ENCODE measurements around the gene CARS1.
A peak's percentile ranks its signal among the peaks of the same experiment; 100 is the strongest.

The CARS1 gene

DNA sequence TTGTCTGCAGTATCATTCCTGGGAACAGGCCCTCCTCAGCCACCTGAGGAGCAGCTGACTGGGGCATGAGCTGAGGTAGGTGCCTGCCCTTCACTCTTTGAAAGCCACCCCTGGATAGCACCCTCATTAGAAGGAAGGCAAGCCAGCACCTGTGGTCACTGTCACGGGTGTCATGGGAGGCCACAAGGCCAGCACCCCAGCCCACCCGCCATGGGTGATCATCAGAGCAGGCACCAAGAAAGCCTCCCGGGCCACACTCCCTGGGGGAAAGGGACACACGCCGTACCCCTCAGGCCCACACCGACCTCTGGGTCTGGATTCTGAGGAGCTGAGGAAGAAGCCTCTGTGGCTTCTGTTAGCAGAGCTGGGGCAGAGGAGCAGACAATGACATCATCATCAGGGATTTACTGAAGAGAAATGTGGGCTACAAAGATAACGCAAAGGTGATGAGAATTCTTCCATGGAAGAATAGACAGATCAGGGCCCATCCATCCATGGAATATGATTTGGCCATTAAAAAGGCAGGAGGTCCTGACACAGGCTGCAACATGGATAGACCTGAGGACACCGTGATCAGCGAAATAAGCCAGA, 48.4 kb downstream of the CARS1 start:
- no peak for DNase-seq (ENCODE audit: low spot score)

DNA sequence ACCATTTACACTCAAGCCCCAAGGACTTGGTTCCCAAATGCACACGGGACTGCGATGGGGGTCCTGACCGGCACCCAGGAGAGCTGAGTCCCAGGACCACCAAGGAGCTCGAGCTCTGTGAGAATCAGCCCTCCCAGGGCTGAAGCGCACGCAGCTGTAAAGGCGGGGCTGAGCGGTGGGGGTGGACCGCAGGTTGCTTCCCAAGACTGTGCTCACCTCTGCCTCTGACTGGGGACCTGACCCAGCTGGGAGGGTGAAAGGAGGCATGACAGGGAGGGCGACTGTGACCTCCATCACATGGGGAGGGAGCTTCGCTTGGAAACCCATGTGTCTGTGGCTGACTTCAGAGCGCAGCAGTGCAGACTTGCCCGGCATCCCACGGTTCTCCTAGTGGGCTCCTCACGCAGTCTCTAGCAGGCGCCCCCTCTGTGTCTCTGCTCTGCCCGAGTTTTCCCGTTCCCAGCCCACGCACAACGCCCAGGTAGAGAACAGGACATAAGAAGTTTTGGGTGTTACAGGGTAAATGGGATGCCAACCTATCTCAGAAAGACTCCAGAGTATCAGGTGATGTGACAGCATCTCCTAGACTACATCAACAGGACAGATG, 49.7 kb downstream of the CARS1 start:
- no peak for DNase-seq (ENCODE audit: low spot score)

- DNase-seq (ENCODE audit: low spot score), result no peak
These were observed 50.5 kb downstream of the CARS1 start for GRCh38 chr11:3006505-3007260.

DNA sequence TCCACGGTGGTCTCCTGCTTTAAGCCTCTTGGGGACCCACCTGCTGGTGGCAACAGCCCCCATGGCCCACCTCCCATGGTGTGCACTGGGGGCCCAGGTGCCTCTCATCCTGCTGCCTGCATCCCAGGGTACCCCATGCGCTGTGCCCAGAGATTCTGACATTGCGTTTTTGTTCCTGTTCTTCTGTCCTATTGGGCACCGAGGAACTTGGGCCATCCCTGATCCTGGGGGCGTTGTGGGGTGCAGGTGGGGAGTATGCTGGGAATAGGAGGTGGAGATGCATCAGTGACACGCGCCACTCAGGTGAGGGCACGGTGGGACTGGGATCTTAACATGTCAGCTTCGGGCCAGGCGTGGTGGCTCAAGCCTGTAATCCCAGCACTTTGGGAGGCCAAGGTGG, 52.7 kb downstream of the CARS1 start:
- no peak for DNase-seq (ENCODE audit: low spot score)

GRCh38 chr11:3003396-3004231, 53.6 kb downstream of the CARS1 start:
- DNase-seq (ENCODE audit: low spot score), result no peak

DNA sequence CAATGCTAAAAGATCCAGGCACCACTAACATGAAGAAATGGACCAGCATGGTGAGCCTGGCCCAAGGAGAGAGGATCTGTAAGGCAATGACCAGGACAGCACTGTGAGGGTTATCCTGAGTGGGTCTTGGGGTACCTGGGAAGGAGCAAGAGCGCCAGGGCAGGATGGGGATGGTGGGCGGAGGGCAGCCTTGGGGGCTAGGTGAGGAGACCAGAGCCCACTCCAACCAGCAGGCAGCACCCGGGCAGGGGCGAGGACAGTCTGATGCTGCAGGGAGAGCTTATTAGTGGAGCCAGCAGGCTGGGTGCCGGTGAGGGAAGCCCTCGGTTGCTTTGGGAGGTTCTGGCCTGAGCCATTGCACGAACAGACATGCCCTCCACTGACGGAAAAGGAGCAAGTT, 54.4 kb downstream of the CARS1 start:
- DNase-seq (ENCODE audit: low spot score), result no peak

- no peak for DNase-seq (ENCODE audit: low spot score)
These were observed 54.8 kb downstream of the CARS1 start for GRCh38 chr11:3002351-3002861.

DNA sequence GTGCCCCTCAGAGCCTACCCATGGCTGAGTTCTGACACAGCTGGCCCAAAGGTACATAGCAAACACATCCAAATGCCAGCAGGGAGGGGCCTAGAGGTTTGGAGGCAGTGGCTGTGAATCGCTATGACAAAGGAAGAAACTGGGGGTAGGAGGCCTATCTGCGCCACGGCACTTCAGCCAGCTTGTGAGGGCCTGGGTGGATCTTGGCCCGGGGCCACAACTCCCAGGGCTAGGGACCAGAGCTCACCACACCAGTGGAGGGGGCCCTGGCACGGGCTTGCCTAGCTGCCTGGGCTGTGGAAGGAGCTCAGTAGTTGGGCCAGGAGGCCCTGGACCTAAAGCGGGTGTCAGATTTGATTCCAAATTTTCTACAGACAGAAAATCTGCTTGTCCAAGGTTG, 55.7 kb downstream of the CARS1 start:
- no peak for DNase-seq (ENCODE audit: low spot score)

DNA sequence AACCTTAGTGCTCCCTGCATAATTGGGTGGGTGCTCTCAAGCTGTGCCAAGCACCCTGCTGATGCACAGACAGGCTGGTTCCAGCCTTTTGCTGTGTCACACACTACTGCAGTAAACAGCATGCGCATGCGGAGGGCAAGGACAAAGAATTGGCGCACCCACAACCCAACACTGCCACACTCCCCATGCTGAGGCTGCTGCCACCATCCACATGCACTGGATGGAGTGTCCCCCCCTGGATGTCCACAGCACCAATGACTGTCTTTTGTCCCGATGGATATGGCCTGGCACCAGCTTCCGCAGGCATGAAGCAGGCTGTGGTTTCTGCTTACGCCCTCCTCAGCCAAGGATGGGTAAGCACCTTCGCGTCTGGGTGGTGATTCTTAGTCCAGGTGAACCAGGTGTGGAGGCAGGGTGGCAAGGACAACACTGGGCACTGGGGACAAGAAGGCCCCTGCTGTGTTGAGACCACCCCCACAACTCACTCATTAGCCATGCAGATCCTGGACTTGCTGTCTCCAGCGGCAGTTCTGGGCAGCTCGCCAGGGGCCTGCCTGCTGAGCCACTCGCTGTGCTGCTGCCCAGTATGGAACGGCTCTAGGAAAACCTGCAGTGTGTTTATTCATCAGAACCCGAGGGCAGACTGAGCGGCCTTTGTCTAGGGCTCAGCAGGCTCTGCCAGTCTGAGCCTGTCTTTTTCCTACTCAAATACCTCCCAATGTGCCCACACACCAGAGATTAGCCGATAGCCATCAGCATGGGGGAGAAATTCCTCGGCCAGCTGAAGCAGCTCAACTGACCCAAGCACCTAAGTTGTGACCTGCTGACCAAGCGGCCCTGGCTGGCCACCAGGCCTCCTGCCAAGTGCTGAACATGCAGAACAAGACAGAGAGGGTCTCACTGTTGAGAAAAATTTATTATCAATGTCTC, 56.9 kb downstream of the CARS1 start:
- peak; percentile 55 for DNase-seq (ENCODE audit: low spot score)

- DNase-seq (ENCODE audit: low spot score), result no peak
These were observed 57.7 kb downstream of the CARS1 start for GRCh38 chr11:2999464-2999998.

DNA sequence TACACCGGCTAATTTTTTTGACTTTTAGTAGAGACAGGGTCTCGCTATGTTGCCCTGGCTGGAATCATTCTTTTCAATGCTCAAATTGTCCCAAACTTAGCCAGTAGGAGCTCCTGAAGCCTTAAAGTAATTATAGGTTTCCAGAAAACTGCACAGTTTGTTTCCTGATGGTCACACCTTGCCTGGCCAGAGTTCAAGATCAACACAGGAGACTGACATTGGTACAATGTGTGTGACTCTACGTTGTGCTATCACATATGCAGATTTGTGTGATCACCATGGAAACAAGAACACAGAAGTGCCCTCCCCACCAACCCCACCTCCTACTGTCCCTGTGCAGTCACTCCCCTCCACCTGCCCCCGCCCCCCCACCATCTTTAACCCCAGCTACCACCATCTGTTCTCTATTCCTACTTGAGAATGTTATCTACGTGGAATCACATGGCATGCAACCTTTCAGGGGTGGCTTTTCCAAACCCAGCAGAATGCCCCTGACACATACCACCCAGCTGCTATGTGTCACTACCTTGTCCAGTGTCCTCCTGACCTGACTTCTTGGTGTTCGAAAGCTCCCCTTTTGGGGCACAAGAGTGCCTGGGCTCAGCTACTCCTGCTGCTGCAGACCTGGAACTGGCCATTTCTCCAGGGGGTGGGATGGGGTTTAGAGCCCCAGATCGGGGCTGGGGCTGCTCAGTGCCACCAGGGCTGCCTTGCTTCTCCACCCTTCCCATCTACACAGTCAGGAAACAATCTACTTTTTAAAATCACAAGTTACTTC, 59.0 kb downstream of the CARS1 start:
- DNase-seq (ENCODE audit: low spot score), result no peak

- no peak for DNase-seq (ENCODE audit: low spot score)
These were observed 59.8 kb downstream of the CARS1 start for GRCh38 chr11:2997406-2997805.

DNA sequence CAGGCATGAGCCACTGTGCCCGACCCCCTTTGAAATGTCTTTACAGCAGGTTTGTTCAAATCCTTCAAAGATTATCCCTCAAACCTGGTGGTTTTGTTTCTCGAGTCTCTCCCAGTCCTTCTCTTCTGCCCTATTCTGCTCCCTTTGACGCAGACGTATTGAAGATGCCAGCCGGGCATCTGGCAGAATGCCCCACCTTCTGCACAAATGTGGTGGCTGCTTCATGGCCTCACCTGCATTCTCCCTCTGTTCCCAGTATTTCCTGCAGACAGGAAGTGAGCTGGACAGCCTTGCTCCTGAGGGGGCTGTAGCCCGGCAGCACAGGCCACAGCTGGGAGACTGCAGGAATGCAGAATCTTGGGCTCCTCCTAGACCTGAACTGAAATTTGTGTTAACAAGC, 60.2 kb downstream of the CARS1 start:
- no peak for DNase-seq (ENCODE audit: low spot score)

GRCh38 chr11:2995893-2996554, 61.2 kb downstream of the CARS1 start:
- DNase-seq (ENCODE audit: low spot score), result no peak

GRCh38 chr11:2995031-2995561, 62.1 kb downstream of the CARS1 start:
- DNase-seq (ENCODE audit: low spot score), result no peak

GRCh38 chr11:2994336-2994730, 62.9 kb downstream of the CARS1 start:
- DNase-seq (ENCODE audit: low spot score), result no peak

DNA sequence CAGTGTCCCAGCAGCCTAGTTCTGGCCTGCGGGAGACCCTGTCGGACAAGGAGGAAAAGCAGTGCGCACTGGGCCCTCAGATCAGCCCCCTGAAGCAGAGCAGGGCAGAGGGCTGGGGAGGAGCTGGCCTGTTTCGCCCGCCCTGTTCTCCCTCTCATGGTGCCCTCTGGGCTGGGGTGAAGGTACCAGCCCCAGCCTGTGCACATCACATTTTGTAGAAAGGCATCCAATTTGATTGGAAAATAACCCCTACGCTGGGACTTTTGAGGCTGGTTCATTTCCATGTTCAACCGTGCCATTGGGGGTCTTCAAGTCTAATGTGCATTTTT, 64.3 kb downstream of the CARS1 start:
- DNase-seq (ENCODE audit: low spot score), result no peak

DNA sequence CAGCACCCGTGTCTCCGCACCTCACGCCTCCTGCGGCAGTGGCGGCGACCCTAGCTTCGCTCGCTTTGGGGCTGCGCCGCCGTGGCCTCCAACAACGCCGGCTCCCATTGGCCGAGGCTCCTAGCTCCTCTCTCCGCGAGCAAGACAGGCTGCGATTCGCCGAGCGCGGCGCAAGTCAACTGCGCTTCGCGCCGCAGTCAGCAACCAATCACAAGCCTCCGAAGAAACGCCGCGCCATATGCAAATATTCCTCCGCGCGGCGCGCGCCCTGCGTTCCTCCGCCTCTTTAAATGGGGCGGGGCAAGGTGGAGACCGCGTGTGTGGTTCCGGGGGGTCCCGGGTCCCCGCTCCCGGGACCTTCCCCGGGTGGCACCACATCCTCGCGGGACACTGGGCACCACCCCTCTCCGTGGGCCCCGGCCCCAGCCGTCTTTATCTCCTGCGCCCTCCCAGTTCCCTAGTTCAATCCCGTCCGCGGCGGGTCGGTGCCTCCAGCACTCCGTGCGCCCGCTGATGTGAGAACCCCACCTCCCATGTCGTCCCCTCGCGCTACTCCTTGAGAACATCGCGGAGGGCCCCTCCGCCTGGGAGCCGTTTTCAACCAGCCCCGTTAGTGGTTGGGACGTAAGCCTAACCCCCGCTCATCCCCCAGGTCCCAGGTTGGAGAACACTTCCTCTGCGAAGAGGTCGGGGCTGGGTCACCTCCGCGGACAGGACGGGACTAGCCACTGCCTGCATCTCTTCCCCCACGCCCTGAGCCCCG, 64.8 kb downstream of the CARS1 start, which contains the start of gene NAP1L4:
NAP1L4 (minus strand) TSS at position 96 of the 763 bp plus-strand sequence. CDS start 13,109 bp downstream, outside the sequence.
- DNase-seq (ENCODE audit: low spot score), result peak; percentile 100
